SJCRH30 (cell line): ENCODE results near the gene VPS26A. TPM values are rescaled to one million over a fixed set of nuclear protein-coding genes. Genes with fewer than 3 reads are reported as not detected.

Experiments used
- DNase-seq, 2 experiments: peaks; one replicate each; pipeline ENCODE4 v3.0.0-alpha.2; 2015 to 2020
- H3K27ac ChIP-seq: fragments of 250-450 bp; sonication (Bioruptor Pico); 2 replicates; pipeline ENCODE4 v1.5.1; 2020; ENCODE audit warnings: mild to moderate bottlenecking, moderate library complexity
- H3K27me3 ChIP-seq: fragments of 250-450 bp; sonication (Bioruptor Pico); 2 replicates; pipeline ENCODE4 v1.5.1; 2020; ENCODE audit warnings: mild to moderate bottlenecking, moderate library complexity
- H3K36me3 ChIP-seq: fragments of 250-450 bp; sonication (Bioruptor Pico); 2 replicates; pipeline ENCODE4 v1.5.1; 2020; ENCODE audit warnings: mild to moderate bottlenecking, moderate library complexity
- H3K4me1 ChIP-seq: fragments of 250-450 bp; sonication (Bioruptor Pico); 2 replicates; pipeline ENCODE4 v1.5.1; 2020; ENCODE audit warnings: mild to moderate bottlenecking, moderate library complexity
- H3K4me3 ChIP-seq: fragments of 250-450 bp; sonication (Bioruptor Pico); 2 replicates; pipeline ENCODE4 v1.5.1; 2020; ENCODE audit warnings: mild to moderate bottlenecking, moderate library complexity
- H3K9me3 ChIP-seq: fragments of 250-450 bp; sonication (Bioruptor Pico); replicated peaks from 2 replicates; pipeline ENCODE4 v1.5.1; 2020; ENCODE audit warnings: mild to moderate bottlenecking, moderate library complexity
- total RNA-seq: library from RNA; depleted of rRNA; stranded (reverse); fragments of >200 nt; shearing (Covaris generic); gene quantifications from 2 replicates; pipeline ENCODE4 v1.2.3, GENCODE V29; 2014; rRNA removed

Gene VPS26A
- 19.6 and 25.3 TPM in 2 replicates for total RNA-seq

DNA sequence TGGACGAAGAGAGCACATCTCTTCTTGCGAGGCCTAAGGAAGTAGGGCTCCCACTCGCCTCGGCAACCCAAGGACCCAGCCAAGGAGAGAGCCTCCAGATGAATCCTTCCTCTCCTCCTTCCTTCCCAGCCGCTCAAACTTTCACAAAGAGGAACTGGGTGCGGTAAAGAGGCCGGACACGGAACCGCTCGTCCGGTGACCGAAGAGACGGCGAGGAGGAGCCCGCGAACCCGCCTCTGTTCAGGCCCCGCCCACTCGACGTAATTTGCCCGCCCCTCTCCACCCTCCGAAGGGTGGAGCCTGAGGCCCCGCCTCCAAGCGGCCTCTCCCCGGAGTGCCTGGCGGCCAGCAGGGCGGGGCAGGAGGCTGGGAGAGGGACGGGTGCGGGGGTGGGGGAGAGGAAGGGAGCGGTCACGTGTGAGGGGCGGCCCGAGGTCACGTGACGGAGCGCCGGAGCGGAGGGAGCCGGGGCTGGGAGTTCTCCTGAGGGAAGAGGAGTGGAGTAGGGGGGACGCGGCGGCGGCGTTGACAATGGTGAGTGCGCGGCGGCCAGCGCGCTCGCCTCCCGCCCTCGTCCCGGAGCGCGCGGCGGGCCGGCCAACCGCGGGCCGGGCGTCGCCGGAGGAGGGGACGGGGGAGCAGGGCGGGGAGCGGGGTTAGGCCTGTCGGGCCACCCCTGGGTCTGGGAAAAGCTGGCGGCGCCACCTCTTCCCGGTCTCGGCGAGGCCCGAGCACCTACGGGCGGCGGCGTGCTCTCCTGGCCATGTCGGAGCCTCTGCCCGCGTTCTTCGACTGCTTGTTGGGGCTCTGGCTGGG is at the start of gene VPS26A:
Gene VPS26A, plus strand, starts transcription at position 432 of the 816 bp plus-strand sequence. Its CDS starts 100 bp downstream, at position 532.
- peak; percentile 96 to 98 for DNase-seq
- peak within 1 kb of the TSS; percentile 50 for H3K27ac ChIP-seq
- no peaks in the 10 kb centered on the region for H3K4me1 ChIP-seq
- H3K9me3 ChIP-seq = no peaks in the 10 kb centered on the region
- peak within 1 kb of the TSS; percentile 69 for H3K4me3 ChIP-seq
- H3K27me3 ChIP-seq = no peaks in the 10 kb centered on the region
- H3K36me3 ChIP-seq = no peaks in the 10 kb centered on the region

DNA sequence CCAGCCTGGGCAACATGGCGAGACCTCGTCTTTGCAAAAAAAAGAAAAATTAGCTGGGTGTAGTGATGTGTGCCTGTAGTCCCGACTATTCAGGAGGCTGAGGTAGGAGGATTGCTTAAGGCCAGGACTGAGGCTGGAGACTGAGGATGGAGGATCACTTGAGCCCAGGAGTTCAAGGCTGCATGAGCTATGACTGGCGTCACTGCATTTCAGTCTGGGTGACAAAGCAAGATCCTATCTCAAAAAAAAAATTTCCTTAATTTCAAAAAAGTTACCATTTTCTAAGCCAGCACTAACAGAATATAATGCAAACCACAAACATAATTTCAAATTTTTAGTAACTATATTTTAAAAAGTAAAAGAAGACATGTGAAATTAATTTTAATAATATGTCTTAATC is 49.4 kb upstream of the VPS26A start:
- H3K36me3 ChIP-seq = no peaks in the 10 kb centered on the region
- H3K27me3 ChIP-seq = no peaks in the 10 kb centered on the region
- no peak for DNase-seq
- no peak overlapping the region for H3K27ac ChIP-seq
- H3K4me1 ChIP-seq = peaks cover 8% of the 10 kb centered on the region
- no peaks in the 10 kb centered on the region for H3K9me3 ChIP-seq
- no peak overlapping the region for H3K4me3 ChIP-seq

DNA sequence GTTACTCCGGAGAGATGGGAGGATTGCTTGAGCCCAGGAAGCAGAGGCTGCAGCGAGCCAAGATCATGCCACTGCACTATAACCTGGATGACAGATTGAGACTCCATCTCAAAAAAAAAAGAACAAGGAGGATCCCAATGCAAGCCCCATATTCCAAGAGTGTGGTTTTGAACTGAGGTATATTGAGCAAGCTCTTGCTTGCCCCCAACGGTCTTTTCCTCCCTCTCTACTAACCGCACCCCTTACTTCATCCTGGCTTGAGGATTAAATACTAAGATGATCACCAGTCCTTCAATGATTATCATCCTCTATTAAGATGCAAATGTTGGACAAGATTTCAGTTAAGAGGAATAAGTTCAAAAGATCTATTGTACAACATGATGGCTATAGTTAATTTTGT is 48.5 kb upstream of the VPS26A start:
- Histone ChIP-seq H3K9me3 (no peaks in the 10 kb centered on the region), H3K36me3 (no peaks in the 10 kb centered on the region), H3K4me3 (no peak overlapping the region), H3K27ac (no peak overlapping the region), H3K4me1 (peaks cover 5% of the 10 kb centered on the region; the same call in 1 of the 2 replicates), H3K27me3 (no peaks in the 10 kb centered on the region)
- no peak for DNase-seq

DNA sequence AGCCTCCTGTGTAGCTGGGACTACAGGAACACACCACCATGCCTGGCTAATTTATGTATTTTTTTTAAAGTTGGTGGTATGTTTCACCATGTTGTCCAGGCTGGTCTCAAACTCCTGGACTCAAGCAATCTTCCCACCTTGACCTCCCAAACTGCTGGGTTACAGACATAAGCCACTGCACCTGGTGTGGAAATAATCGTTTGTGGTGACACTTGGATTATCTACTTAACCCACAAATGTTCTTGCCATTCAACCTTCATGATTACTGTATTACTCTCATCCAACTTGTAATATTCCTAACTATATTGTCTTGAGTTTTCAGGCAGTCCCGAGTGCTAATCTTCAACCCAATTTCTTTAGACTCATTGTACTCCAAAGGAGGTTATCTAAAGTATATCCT is 45.7 kb upstream of the VPS26A start:
- H3K27me3 ChIP-seq = no peaks in the 10 kb centered on the region
- no peaks in the 10 kb centered on the region for H3K36me3 ChIP-seq
- H3K27ac ChIP-seq = no peak overlapping the region
- peaks cover 5% of the 10 kb centered on the region; the same call in 1 of the 2 replicates for H3K4me1 ChIP-seq
- H3K9me3 ChIP-seq = no peaks in the 10 kb centered on the region
- H3K4me3 ChIP-seq = no peak overlapping the region
- peak; percentile 43 to 76 for DNase-seq

DNA sequence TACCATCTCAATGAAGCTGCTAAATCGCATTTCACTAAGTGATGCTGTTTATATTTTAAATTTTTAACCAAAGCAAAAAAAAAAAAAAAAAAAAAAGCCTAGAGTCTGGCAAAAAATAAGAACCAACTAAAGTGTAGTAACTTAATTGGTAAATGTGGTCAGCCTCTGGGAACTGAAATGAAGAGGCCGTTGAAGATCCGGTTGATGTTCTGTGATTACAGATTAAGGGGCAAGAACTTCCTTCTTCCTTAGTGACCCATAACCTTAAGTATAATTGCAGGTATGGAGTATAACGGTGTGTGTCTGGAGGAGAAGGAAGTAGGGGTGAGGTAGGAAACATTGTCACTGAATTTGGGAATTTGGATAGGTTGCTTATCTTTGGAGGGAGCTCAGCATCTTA is 43.8 kb upstream of the VPS26A start:
- Histone ChIP-seq H3K27me3 (no peaks in the 10 kb centered on the region), H3K4me1 (peaks cover 5% of the 10 kb centered on the region; the same call in 1 of the 2 replicates), H3K9me3 (no peaks in the 10 kb centered on the region), H3K4me3 (no peak overlapping the region), H3K36me3 (no peaks in the 10 kb centered on the region), H3K27ac (no peak overlapping the region)
- DNase-seq = no peak

DNA sequence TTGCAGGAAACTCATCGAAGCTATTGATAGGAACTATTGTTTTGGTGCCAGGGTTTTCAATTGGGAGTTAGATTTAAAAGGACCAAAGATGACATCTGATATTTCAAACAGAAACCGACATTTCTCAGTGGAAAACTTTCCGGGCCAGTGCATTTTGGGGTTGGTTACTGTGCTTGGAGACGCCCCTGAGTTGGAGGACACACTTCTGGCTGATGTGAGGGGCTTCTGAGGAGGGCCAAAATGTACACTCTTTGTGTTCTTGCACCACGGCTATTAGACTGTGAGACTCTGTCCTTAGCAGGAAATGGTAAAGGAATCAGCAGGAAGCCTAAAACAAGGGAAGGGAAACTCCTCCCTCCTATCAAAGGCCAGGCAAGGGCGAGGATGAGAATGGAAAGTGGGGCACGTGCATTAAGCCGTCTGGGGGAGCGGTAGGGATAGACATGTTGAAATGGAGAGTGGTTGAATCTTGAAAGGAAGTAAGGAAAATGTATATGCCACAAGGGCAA is 37.9 kb upstream of the VPS26A start:
- Histone ChIP-seq H3K4me1 (no peaks in the 10 kb centered on the region), H3K36me3 (no peaks in the 10 kb centered on the region), H3K4me3 (peak overlapping the region; percentile 48), H3K9me3 (no peaks in the 10 kb centered on the region), H3K27me3 (no peaks in the 10 kb centered on the region), H3K27ac (no peak overlapping the region)
- DNase-seq = peak; percentile 33 to 63

DNA sequence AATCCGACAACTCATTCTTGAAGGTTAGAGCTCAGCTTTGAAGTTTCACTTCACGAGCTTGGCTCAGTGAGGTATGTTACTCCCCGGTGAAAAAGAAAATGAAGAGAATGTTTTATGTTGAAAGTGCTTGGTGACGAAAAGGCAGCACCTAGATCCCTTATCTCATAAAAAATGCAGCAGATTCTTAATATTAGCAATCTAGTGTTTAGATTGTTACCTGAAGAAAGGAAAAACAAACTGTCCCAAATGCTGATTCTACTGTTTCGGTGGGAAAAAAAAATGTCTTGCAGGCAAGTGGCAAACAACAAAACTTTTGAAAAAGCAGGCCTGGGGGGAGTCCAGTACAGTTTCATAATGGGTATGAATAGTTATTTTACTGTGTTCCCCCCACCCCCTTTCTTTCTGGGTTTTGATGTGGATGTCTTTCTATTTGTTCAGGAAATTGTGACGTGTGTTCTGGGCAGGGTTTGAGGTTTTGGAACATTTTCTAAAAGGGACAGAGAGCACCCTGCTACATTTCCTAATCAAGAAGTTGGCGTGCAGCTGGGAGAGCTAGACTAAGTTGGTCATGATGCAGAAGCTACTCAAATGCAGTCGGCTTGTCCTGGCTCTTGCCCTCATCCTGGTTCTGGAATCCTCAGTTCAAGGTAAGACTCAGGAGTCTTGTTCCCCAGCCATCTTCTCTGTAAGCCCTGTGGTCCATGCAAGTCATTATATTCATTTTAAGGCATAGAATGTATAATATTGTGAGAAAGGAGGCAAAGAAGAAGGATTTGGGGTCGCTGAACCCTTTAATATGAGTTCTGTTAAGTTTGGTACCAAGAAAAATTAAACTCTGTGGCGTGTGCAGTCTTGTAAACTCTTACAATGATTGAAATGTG is 36.1 kb upstream of the VPS26A start, which contains the start of gene SRGN:
Gene SRGN, plus strand, starts transcription at position 514 of the 881 bp plus-strand sequence. Its CDS starts 55 bp downstream, at position 569.
- Histone ChIP-seq H3K27me3 (no peaks in the 10 kb centered on the region), H3K36me3 (no peaks in the 10 kb centered on the region), H3K27ac (no peak within 1 kb of the TSS), H3K9me3 (no peaks in the 10 kb centered on the region), H3K4me1 (no peaks in the 10 kb centered on the region), H3K4me3 (no peak within 1 kb of the TSS)
- DNase-seq = no peak

DNA sequence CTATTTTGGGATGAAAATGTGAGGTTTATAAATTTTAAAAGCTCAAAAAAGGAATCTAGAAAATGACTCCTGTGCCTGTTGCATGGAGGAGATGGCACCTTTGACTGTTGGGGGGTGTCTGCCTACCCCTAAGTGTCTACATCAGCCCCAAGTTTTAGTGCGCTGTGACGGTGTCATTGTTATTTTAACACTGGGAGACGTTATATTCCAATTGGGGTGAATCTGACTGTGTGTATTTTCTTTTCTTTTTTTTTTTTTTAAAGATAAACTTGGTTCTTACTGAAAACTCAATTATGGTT is 35.6 kb upstream of the VPS26A start:
- H3K4me1 ChIP-seq = no peaks in the 10 kb centered on the region

DNA sequence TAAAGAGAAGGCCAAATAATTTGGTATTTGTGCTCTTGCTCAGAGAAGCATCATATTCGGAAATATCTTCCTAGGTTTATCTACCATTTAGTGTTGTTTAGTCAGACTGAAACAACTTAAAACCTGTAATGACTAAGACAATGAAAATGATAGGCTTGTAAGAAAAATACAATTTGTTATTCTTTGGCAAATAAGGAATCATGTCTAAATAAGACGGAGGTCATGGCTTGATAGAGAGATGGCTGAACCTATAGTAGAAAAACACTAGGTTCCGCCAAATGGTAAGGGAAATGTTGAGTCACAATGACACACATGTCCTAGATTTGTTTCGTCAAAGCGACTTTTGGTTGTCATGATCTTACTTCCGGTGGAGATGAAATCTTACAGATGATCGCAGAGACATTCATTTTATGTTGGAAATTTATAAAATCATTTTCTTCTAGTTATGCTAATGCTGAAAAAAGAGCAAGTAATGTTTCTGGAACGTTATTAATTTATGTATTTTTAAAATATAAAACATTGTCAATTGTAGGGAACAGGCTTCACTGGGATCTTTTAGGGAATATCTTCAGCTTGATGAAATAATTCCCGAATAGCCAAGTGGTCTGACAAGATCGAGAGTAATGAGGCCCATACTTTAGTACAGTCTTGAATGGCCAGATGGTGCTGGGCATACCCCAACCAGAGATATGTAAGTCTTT is 35.0 kb upstream of the VPS26A start:
- Histone ChIP-seq H3K4me3 (no peak overlapping the region), H3K36me3 (no peaks in the 10 kb centered on the region), H3K27ac (no peak overlapping the region), H3K4me1 (no peaks in the 10 kb centered on the region), H3K27me3 (no peaks in the 10 kb centered on the region), H3K9me3 (no peaks in the 10 kb centered on the region)
- no peak for DNase-seq

More for the DNA sequence above, 35.6 kb upstream of the VPS26A start:
- H3K9me3 ChIP-seq = no peaks in the 10 kb centered on the region
- H3K27me3 ChIP-seq = no peaks in the 10 kb centered on the region
- H3K36me3 ChIP-seq = no peaks in the 10 kb centered on the region
- no peak overlapping the region for H3K27ac ChIP-seq
- DNase-seq = no peak
- H3K4me3 ChIP-seq = no peak overlapping the region

DNA sequence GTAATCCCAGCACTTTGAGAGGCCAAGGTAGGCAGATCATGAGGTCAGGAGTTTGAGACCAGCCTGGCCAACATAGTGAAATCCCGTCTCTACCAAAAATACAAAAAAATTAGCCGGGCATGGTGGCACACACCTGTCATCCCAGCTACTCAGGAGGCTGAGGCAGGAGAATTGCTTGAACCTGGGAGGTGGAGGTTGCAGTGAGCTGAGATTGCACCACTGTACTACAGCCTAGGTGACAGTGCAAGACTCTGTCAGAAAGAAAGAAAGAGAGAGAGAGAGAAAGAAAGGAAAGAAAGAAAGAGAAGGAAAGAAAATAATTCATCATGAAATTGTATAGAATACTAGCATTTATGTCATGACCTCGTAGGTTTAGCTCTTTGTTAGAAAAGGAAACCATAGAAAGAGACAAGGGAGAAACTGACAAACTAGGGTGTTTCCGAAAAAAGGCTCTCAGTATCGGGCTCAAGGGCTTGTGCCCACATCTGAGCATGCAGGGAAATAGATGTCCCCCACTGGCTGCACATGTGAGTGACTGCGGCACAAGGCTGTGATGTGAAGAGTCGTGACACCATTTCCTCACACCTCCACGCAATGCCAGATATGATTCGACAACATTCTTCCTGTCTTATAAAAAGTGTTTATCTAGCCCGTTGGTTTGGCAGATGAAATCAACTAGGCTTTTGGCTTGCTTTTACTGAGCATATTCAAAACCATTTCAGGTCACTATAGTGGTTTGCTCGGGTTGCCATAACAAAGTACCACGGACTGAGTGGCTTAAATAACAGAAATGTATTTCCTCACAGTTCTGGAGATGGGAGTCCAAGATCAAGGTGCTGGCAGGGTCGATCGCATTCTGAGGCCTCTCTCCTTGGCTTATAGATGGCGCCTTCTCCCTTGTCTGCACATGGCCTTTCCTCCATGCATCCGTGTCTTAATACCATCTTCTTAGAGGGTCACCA is 34.1 kb upstream of the VPS26A start:
- no peak overlapping the region for H3K4me3 ChIP-seq
- no peak overlapping the region for H3K27ac ChIP-seq
- H3K9me3 ChIP-seq = no peaks in the 10 kb centered on the region
- H3K4me1 ChIP-seq = no peaks in the 10 kb centered on the region
- no peaks in the 10 kb centered on the region for H3K36me3 ChIP-seq
- DNase-seq = no peak
- no peaks in the 10 kb centered on the region for H3K27me3 ChIP-seq

DNA sequence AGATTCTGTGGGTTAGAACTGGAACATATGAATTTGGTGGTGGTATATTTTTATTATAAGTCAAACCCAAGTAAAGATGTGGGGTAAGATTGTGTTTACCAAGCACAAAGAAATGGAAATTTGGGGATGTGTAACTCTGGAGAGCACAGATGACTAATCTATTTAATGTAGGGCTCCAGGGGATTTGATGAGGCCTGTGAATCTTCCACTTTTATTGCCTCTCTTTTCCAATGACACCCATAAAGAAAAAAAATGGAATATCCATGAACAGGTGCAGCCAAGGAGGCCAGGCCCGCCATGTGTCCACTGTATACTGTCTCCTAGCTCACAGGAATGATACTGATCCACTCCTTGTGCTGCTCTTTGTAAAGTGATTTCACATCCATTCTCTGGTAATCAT is 33.3 kb upstream of the VPS26A start:
- Histone ChIP-seq H3K27me3 (no peaks in the 10 kb centered on the region), H3K9me3 (no peaks in the 10 kb centered on the region), H3K27ac (no peak overlapping the region), H3K36me3 (no peaks in the 10 kb centered on the region), H3K4me1 (no peaks in the 10 kb centered on the region), H3K4me3 (no peak overlapping the region)
- DNase-seq = no peak

DNA sequence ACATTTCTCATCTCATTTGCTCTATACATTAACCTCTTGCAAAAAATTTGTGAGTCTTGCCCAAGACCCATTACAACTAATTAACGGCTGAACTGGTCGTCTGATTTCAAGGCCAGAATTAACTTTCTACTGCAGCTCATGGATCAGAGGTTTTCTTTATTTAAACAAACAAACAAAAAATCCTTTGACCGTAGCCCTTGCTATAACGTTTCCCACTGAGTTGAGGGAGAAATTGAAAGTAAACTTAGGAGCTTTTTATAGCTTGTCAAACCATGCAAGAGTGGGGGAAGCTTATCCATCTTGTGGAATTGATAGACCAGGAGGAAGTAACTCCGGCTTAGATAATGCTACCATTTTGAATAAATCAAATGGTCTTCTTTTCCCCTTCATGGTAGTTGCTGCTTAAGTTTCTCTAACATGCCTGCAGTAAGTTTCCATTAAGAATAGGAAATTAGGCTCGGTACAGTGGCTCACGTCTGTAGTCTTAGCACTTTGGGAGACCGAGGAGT is 32.8 kb upstream of the VPS26A start:
- Histone ChIP-seq H3K36me3 (no peaks in the 10 kb centered on the region), H3K27me3 (no peaks in the 10 kb centered on the region), H3K9me3 (no peaks in the 10 kb centered on the region), H3K4me3 (no peak overlapping the region), H3K27ac (no peak overlapping the region), H3K4me1 (no peaks in the 10 kb centered on the region)
- DNase-seq = no peak

DNA sequence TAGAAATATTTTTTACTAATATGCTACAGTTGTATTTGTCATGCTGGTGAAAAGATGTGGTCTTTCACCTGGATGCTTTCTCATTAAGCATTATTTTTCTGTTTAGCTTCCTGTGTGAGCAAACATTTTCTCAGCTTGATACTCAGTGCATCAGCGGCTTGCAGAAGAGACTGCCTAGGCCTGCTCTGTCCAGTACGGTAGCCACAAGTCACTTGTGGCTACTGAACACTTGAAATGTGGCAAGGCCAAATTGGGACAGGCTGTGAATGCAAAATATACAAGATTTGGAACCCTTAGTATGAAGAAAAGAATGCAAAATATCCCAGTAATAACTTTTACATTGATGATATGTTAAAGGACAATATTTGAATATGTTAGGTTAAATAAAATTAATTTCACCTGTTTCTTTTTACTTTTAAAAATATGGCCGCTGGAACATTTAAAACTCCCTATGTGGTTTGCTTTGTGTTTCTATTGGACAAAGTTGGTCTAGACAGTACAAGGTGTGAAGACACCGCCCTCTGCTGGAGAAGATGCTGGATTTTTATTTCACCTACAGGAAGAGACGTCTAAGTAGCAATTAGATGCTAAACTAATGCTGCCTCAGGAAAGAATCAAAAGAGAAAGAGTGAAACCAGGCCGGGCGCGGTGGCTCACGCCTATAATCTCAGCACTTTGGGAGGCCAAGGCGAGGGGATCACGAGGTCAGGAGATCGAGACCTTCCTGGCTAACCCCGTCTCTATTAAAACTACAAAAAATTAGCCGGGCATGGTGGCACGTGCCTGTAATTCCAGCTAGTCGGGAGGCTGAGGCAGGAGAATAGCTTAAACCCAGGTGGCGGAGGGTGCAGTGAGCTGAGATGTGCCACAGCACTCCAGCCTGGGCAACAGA is 30.8 kb upstream of the VPS26A start:
- H3K9me3 ChIP-seq = no peaks in the 10 kb centered on the region
- H3K27me3 ChIP-seq = no peaks in the 10 kb centered on the region
- H3K27ac ChIP-seq = no peak overlapping the region
- peak; percentile 72 to 86 for DNase-seq
- H3K4me3 ChIP-seq = no peak overlapping the region
- H3K36me3 ChIP-seq = no peaks in the 10 kb centered on the region
- H3K4me1 ChIP-seq = no peaks in the 10 kb centered on the region
